DOHH2 (cell line): ENCODE results near the gene FAM184A.

Experiments
- H3F3A ChIP-seq: fragments of 200-600 bp; sonication (generic), shearing (Covaris generic); 2 replicates; pipeline ENCODE4 v1.6.0; 2016; ENCODE audit warnings: antibody characterized with exemption, mild to moderate bottlenecking; ENCODE audit not compliant: control insufficient read depth, insufficient read depth
- H3K27ac ChIP-seq: fragments of 200-600 bp; sonication (generic); 2 replicates; pipeline ENCODE4 v1.5.1; 2014; ENCODE audit warnings: low read depth, mild to moderate bottlenecking, low read length, moderate library complexity
- H3K27me3 ChIP-seq: fragments of 200-600 bp; sonication (generic); 2 replicates; pipeline ENCODE4 v1.6.1; 2014; ENCODE audit warnings: mild to moderate bottlenecking, low read length, mixed read lengths; ENCODE audit not compliant: control insufficient read depth
- H3K36me3 ChIP-seq: fragments of 200-600 bp; sonication (generic); 2 replicates; pipeline ENCODE4 v1.6.1; 2014; ENCODE audit warnings: mild to moderate bottlenecking, low read length, moderate library complexity, mixed read lengths; ENCODE audit not compliant: control insufficient read depth
- H3K4me1 ChIP-seq: fragments of 200-600 bp; sonication (generic); 2 replicates; pipeline ENCODE4 v1.6.1; 2014; ENCODE audit warnings: mild to moderate bottlenecking, low read length, mixed read lengths; ENCODE audit not compliant: control insufficient read depth
- H3K4me2 ChIP-seq: fragments of 200-600 bp; sonication (generic); 2 replicates; pipeline ENCODE4 v1.6.0; 2014; ENCODE audit warnings: mild to moderate bottlenecking, low read length, moderate library complexity
- H3K4me3 ChIP-seq: fragments of 200-600 bp; sonication (generic); 2 replicates; pipeline ENCODE4 v1.5.1; 2014; ENCODE audit warnings: mild to moderate bottlenecking, low read length, mixed read lengths
- H3K79me2 ChIP-seq: fragments of 200-600 bp; sonication (generic); 2 replicates; pipeline ENCODE4 v1.6.1; 2014; ENCODE audit warnings: mild to moderate bottlenecking, low read length, mixed read lengths; ENCODE audit not compliant: control insufficient read depth
- H3K9me2 ChIP-seq: fragments of 200-600 bp; sonication (generic); replicated peaks from 2 replicates; pipeline ENCODE4 v1.6.1; 2014; ENCODE audit warnings: mild to moderate bottlenecking, low read length, mixed read lengths; ENCODE audit not compliant: control insufficient read depth
- H3K9me3 ChIP-seq: fragments of 200-600 bp; sonication (generic); 2 replicates; pipeline ENCODE4 v1.6.1; 2014; ENCODE audit warnings: antibody characterized with exemption, low read length, mixed read lengths; ENCODE audit not compliant: control insufficient read depth, insufficient read depth
- H4K20me1 ChIP-seq: fragments of 200-600 bp; sonication (generic); 2 replicates; pipeline ENCODE4 v1.6.0; 2014; ENCODE audit warnings: low read depth, mild to moderate bottlenecking, antibody characterized with exemption, low read length, moderate library complexity; ENCODE audit not compliant: control insufficient read depth, insufficient read depth
- EZH2phosphoT487 ChIP-seq: fragments of 200-600 bp; sonication (generic); IDR thresholded peaks from 2 replicates; pipeline ENCODE4 v1.6.1; 2017; ENCODE audit warnings: borderline replicate concordance, mild to moderate bottlenecking, antibody characterized with exemption, low read length, moderate library complexity, mixed read lengths
- TF ChIP-seq, protein P1 (sequence below): fragments of 200-600 bp; sonication (generic); IDR thresholded peaks from one replicate; pipeline ENCODE4 v1.5.1; 2014; ENCODE audit warnings: antibody characterized with exemption, mild to moderate bottlenecking, low read depth, low read length; ENCODE audit not compliant: poor library complexity, severe bottlenecking

Gene FAM184A

DNA sequence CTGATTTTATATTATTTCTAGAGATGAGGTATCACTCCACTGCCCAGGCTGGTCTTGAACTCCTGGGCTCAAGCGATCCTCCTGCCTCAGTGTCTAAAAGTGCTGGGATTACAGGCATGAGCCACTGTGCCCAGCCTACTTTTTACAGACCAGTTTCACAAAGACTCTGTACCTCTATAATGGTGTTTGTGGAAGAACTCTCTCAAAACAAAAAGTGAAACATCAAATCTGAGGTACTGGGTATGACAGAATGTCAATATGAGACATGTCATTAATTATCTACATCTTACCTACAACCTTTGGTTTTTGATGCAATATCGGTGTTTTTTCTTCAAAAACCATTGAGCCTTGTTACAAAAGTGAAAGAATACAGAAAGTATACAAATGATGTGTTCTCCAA is 94.1 kb downstream of the FAM184A start:
- Histone ChIP-seq H3K4me3 (no peak overlapping the region), H3K9me2 (no peaks in the 10 kb centered on the region), H3K27ac (no peak overlapping the region), H3K4me2 (no peak overlapping the region), H3K27me3 (peaks cover 5% of the 10 kb centered on the region), H3F3A (no peaks in the 10 kb centered on the region), H3K36me3 (no peaks in the 10 kb centered on the region), H3K9me3 (no peaks in the 10 kb centered on the region), H3K4me1 (no peaks in the 10 kb centered on the region), H3K79me2 (no peaks in the 10 kb centered on the region), H4K20me1 (no peaks in the 10 kb centered on the region)
- TF ChIP-seq EZH2phosphoT487: no peak
- TF ChIP-seq, protein P1, sequence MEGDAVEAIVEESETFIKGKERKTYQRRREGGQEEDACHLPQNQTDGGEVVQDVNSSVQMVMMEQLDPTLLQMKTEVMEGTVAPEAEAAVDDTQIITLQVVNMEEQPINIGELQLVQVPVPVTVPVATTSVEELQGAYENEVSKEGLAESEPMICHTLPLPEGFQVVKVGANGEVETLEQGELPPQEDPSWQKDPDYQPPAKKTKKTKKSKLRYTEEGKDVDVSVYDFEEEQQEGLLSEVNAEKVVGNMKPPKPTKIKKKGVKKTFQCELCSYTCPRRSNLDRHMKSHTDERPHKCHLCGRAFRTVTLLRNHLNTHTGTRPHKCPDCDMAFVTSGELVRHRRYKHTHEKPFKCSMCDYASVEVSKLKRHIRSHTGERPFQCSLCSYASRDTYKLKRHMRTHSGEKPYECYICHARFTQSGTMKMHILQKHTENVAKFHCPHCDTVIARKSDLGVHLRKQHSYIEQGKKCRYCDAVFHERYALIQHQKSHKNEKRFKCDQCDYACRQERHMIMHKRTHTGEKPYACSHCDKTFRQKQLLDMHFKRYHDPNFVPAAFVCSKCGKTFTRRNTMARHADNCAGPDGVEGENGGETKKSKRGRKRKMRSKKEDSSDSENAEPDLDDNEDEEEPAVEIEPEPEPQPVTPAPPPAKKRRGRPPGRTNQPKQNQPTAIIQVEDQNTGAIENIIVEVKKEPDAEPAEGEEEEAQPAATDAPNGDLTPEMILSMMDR: no peak

DNA sequence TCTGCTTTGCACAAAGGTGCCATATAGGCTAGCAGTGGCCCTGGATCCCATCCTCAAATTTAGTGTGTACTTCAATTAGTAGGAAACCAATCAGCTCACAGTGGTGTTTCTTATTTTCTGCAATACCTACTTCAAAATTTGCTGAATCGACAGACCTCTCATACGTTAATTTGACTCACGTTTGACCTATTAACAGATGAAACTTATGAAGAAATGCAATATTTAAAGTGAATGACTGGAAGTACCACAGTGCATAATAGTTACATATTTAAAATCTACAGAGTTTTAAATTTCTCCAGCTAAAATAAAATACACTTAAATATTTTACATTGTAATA is 95.9 kb downstream of the FAM184A start:
- no peak overlapping the region for H3K4me3 ChIP-seq
- no peaks in the 10 kb centered on the region for H3F3A ChIP-seq
- no peak overlapping the region for H3K4me2 ChIP-seq
- H4K20me1 ChIP-seq: no peaks in the 10 kb centered on the region
- no peak overlapping the region for H3K27ac ChIP-seq
- no peaks in the 10 kb centered on the region for H3K4me1 ChIP-seq
- no peaks in the 10 kb centered on the region for H3K9me3 ChIP-seq
- TF ChIP-seq EZH2phosphoT487: no peak
- TF ChIP-seq, protein P1: no peak
- peaks cover 5% of the 10 kb centered on the region for H3K27me3 ChIP-seq
- no peaks in the 10 kb centered on the region for H3K9me2 ChIP-seq
- no peaks in the 10 kb centered on the region for H3K79me2 ChIP-seq
- H3K36me3 ChIP-seq: no peaks in the 10 kb centered on the region

DNA sequence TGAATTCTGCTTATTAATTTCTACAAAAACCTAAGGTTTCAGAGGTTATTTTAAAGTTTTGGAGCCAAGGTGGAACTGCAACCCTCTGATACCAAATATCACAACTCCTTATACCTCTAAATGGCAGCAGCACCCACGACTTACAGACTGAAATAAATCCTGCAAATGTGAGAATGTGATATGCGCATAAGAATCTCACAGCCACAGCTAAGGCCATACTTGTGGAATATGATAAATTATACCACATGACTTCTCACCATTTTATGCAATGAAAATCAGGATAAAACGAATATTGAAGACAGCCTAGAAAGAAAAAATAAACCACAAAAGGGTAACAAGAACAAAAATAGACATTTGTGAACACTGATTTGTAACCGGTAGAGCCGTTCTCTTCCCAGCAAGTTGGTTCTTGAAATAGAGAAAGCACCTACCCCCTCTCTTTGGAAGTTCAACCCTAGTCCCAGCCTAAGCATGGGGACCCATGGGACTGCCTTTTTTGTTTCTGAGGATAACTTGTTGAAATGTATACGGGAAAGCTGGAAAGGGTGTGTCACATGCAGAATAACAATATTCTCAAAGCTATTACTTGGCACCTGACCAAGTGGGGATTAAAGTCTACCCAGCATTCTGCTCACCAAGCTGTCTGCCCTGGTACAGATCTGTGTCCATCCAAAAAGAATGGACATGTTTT is 96.4 kb downstream of the FAM184A start:
- Histone ChIP-seq H3K9me3 (no peaks in the 10 kb centered on the region), H3K9me2 (no peaks in the 10 kb centered on the region), H3K79me2 (no peaks in the 10 kb centered on the region), H3K4me1 (no peaks in the 10 kb centered on the region), H3K27me3 (peaks cover 5% of the 10 kb centered on the region), H3K4me2 (no peak overlapping the region), H3K27ac (no peak overlapping the region), H4K20me1 (no peaks in the 10 kb centered on the region), H3F3A (no peaks in the 10 kb centered on the region), H3K36me3 (no peaks in the 10 kb centered on the region), H3K4me3 (no peak overlapping the region)
- TF ChIP-seq, protein P1: no peak
- TF ChIP-seq EZH2phosphoT487: no peak
